ENCODE results near the gene INVS.

- TF ChIP-seq POLR2A (IDR thresholded peaks at IDR 0.05), result no peak
- TF ChIP-seq CTCF (IDR thresholded peaks at IDR 0.05 in 4 of 5, conservative IDR thresholded peaks at IDR 0.05 in 1 of 5), result no peak
Observed at GRCh38 chr9:100220936-100221335, 121.9 kb downstream of the INVS start.
